GM18858 (cell line): Measurements from ENCODE around the gene TNFRSF1B.

ENCODE experiments used
- ATAC-seq: cut with Tn5 transposase; IDR thresholded peaks from one replicate; pipeline ENCODE4 v1.9.1; 2021; ENCODE audit not compliant: unreplicated experiment

Gene TNFRSF1B

DNA sequence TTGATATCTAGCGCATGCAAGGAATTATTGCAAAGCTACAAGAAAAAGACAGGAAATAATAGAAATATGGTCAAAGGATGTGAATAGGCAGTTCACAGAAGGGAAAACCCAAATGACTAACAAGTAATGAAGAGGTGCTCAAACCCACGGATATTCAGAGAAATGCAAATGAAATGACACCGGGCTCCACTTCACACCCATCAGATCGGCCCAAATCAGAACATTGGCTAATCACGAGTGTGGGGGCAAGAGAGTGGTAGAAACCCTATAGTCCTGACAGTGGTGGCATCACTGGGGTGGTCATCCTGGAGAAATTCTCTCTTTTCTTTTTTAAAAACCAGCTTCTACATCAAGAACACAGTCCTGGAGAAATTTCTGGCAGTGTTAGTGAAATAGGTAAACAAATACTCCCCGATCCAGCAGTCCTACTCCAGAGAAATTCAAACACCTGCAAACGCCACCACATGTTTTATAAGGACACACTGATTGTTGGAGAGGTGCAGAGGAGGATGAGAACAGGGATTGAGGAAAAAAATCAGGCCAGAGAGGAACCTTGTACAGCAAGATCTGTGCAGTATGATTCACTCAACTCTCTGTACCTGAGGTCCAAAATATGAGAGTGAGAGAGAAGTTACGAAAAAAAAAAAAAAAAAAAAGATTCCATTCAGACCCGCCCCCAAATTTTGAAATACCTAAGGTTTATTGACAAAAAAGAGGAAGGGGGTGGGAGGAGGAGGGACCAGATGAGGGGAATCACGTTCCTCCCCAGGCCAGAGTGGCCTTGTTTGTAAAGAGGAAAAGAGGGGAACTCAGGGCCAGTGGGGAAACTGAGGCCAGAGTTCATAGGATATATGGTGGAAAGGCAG is 9.2 kb upstream of the TNFRSF1B start:
- no peak for ATAC-seq

DNA sequence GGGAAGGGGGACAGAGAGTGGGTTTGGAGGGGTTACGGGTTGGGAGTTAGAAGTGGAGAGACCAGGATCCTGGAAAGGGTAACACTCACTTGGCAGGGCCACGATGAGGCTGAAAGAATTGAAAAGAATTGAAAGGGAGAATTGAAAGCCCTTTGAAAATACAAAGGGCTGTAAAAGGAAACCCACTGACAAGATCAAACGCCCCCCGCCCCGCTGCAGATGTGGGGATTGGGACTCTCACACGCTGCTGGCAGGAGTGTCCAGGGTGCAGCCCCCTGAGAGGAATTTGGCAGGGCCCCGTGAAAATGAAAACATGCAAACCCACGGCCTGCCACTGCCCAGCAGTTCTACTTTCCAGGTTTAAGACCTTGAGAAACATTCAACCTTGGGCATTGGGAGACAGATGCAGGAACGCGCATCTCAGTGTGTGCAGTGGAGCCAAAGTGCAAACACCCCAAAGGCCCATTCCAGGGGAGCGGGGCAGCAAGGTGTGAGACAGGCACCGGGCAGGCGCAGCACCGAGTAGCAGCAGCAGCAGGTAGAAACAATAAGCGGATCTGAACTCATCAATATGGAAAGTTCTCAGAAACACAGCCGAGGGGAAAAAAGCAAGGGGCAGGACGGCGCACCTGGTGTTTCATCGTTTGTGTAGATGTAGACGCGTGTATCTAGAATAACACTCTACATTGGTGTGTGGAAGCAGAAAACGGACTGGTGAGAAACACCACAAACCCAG is 8.3 kb upstream of the TNFRSF1B start:
- no peak for ATAC-seq

DNA sequence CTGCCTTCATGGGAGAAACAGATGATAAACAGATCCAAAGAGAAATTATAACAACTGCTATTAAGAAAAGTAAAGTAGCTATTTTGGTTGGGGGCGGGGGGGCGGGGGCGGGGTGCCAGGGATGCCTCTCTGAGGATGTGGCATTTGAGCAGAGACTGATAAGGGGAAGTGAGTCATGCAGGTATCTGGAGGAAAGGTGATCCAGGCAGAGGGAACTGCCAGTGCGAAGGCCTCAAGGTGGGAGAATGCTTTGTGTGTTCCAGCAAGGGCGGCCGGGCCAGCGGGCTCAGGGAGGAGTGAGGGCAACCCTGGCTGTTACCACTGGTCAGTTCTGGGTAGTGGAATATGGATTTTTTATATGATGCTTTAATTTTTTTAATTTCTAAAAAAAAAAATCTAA is 7.0 kb upstream of the TNFRSF1B start:
- ATAC-seq, result no peak

DNA sequence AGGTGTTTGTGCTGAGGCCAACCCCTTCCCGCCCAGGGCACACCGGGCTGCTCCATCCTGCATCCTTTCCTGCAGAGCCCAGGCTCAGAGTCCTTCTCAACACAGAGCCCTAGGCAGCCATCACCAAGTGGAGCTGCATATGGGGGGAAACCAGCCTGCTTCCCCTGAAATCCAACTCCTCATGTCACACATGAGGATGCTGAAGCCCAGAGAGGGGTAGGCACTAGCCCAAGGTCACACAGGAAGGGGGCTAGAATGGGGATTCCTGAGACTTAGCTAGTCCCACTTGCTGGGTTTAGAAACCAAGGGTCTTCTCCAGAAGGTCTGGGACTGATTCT is 5.5 kb upstream of the TNFRSF1B start:
- ATAC-seq, result no peak

DNA sequence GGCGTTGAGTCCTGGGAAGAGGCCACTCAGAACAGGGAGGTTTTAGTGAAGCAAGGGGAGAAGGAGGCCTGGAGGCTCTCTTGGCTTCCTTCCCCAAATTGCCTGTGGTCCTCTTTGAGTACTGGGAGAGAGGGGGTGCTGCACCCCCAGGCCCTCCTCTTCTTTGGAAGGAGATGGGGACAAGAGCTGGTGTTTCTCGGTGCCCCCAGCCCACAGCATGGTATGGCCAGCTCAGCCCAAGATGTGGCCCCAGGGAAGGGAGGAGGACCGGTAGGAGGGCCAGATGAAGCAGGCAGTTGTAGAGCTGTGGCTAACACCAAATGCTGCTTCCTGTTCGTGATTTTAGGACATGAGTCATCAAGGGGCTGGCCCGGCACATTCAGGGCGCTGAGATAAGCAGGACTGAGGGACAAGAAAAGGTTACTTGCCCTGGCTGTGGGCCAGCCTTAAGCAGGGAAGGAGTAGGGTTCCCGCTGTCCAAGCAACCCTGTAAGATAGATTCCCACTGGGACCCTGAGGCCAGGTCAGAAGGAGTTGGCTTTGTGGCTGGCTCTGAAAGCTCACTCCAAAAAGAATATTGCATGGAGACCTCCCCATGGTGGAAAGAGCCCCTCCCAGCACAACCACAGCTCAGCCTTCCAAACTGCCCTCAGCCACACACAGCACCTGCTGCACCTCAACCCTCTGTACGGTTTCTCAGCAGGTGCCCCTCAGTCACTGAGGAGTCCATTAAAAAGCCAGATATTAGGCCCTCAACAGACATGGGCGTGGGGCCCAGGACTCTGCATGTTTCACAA is 4.9 kb upstream of the TNFRSF1B start:
- ATAC-seq, result peak; percentile 60

DNA sequence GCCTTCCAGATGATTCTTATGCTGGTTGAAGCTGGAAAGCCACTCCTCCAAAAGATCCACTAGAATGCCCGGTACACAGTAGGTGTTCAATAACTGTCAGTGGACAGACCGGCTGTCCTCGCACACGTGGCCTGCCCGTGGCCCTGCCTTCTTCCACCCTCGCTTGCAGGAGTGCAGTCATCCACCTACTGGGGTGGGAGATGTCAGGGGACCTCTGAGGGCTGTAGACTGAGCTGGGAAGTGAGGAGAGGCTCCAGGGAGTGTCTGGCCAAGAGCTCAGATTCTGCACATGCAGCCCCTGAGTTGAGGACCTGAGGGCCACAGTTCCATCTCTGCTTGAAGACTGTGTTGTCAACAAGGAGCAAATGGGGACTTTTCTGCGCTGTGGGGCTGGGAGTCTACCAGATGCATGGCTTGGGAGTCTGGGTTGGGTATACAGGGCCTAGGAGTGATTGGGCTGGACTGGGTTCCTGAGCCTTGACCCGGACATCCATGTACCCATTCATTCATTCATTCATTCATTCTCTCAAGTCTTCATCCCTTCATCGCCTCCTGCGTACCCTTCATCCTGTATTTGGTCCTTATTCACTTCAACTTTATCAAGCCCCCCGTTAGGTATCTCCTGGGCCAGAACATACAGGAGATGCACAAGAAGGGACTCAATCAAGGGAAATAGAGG is 4.2 kb upstream of the TNFRSF1B start:
- ATAC-seq, result no peak

DNA sequence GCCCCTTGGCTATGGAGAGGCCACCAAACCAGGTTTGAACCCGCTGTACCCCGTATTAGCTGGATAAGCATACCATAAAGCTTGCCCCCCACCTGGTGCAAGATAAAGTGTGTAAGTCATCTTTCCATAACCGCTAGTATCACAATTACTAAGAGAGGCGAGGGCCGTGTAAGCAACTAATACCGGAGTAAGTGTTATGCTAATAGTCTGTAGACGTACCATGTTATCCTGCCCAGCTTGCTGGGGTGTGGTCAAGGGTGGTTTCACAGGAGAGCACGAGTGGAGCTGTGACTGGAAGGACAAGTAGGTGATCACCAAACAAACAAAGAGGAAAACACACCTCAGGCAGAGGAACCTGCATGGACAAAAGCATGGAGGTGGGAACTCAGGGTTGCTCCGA is 3.6 kb upstream of the TNFRSF1B start:
- no peak for ATAC-seq

DNA sequence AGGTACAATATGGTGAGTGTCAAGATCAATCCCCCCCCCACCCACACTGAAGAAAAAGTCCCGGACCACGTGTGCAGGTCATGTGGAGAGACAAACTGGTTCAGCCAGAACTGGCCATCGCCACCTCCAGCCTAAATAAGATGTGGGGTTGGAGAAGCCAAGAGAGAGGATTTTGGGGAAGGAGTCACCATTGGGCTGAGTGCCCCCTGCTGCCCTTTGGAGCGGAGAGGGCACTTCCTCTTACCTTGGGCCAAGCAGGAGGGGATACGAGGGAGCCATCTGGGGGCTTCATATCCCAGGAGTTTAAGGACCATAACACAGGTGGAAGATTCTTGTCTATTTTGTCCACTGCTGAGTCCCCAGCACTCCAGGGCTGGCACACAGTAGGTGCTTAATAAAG is 2.6 kb upstream of the TNFRSF1B start:
- ATAC-seq, result no peak

DNA sequence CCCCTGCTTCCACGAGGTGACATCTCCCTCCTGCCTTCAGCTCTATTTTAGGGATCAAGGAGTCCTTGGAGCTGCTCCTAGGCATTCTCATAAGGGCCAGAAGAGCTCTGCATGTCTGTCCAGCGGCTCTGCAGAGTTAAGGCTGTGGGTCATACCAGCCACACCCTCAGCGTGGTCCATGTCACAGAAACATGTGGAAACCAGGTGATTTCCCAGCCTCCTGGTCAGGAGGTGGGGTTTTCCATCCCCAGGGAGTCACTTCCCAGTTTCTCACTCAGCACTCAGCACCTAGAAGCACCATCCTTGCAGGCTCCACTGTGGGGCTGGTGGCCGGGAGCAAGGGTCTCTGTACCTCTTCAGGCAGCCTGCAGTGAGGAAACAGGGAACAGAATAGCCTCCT is 1.4 kb upstream of the TNFRSF1B start:
- no peak for ATAC-seq

DNA sequence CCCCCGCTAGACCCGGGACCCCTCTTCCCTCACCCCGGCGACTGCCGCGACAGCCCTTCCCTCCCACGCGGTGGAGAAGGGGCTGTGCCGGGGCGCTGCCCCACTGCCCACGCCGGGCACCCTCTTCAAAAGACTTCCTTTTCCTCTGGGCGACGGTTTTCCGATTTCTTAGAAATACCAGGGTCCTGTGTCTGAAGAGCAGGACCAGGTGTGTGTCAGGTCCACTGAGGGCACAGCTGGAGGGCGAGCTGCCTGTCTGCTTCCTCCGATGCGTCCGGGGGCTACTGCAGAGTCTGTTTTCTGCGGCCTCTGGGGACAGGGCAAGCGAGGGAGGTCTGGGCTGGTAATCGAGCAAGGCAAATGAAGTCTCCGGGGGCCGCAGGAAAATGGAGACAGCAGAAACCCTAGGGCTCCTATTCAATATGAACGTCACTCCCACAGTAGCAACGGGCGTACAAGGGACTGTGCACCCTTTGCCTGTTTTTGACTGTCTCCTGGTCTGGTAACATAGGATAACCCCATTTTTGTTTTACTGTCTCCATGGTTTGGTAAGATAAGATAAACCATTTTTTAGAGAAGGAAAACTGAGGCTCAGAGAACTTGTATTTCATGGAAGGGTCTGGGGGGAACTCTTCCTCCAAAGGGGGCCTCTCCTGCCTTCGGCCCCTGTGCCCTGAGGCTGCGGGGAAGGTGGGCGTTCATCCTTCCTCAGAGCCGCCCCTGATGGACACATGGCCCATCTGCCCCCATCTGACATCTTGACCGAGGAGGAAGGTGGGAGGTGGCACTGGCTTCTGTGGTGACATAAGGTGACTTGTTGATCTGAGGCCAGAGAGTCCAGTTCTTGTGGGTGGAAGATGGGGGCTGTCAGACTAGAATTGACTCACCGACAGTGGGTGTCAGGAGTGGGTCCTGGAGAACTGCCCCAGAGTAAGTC is 970 bp downstream of the TNFRSF1B start:
- ATAC-seq, result no peak

DNA sequence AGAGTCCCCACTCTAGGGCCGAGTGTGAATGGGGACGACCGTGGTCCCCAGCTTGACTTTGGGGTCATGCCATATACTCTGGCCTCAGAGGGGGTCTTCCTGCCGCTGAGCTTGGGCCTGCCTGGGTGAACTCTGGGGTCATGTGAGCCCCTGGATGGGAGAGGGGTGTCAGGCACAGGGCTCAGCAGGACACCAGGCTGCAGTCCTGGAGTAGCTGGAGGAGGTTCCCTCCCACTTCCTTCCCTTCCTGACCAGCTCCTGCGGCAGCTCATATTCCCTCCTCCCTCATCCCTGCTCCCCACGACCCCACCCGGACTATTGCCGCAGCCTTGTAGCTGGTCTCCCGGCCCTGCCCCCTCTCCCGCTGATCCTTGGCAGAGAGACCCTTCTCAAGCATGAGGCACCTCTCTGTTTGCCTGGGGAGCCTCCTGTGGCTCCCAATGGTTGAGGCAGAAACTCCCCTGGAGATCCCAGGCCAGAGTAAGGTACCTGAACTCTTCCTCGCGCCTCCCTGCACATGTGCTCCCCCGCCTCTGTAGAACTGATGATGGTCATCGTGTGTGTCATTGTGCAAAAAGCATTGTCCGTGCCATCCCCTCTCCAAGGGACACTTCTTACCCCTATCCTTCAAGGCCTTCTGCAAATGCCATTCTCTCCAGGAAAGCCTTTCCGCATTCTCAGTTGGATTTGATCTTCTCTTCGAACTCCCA is 1.8 kb downstream of the TNFRSF1B start:
- ATAC-seq, result no peak

DNA sequence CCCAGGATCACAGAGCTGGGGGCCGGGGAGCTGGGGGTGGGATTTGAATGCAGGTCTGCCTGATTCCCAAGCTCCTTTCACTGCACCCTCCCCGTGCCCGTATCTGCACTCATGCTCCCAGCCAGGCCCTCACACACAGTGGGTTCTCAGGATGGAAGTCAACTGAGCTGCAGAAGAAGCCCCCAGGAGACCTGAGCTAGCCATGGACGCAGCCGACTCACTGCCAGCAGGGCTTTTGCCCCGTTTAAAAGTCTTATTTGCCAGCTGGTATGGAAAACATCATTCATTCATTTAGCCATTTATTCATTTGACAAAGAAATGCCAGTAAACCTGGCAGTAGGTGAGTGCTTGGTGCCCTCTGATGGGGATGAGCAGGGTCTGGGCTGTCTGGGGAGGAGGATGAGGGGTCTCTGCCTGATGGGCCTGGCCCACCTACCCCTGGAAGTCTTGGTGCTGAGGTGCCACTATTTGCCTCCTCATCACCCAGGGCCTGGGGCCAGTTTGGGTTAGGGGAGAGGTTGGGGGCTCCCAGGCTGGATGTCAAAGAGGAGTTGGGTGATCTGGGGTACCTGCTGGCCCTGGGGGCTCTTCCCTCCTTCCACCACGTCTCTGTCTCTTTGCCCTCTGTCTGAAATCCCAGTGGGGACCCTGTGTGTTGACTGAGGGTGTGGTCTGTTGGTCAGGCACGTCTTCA is 2.8 kb downstream of the TNFRSF1B start:
- ATAC-seq, result no peak

DNA sequence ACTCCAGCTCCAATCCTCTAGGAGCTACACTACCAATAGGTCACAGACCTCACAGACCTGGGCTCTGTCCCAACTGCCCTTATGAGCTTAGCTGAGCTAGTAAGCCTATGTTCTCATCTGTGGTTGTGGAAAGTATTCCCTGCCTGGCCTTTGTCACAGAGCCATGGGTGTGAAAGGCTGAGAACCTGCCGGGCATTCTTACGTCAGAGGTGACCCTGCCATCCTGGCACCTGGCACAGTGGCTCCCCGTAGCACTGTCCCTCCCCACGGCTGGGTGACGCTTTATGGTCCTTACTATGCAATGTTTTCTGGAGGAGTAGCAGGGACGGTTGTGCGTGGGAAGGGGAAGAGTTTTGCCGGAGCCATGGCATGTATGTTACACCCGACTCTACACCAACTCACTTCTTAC is 3.5 kb downstream of the TNFRSF1B start:
- no peak for ATAC-seq

DNA sequence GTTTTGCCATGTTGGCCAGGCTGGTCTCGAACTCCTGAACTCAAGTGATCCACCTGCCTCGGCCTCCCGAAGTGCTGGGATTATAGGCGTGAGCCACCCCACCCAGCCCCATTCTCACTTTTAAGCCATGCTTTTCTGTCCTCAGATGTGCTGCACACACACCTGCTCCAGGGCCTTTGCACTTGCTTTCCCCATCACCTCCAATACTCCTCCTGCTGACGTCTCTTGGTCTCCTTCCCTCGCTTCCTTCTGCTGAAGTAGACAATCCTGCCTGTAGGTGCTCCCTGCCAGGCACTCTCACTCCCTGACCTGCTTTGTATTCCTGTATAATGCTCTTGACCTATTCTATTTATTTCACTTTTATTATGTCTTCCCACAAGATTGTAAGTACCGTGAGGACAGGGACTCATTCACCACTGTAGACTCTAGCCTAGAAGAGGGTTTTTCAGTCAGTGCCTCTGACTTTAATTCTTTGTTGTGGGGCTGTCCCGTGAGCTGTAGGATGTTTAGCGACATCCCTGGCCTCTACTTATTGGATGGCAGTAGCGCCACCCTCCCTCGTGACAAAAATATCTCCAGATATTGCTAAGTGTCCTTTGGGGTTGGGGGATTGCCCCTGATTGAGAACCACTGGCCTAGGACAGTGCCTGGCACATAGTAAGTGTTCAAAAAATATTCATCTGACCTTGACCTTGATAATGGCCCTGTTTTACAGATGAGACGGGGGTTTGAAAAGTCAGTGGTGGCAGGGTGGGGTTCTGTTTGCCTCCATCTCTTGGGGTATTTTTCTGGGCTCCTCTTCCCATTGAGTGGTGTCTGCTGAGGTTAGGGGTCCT is 4.6 kb downstream of the TNFRSF1B start:
- ATAC-seq, result no peak

DNA sequence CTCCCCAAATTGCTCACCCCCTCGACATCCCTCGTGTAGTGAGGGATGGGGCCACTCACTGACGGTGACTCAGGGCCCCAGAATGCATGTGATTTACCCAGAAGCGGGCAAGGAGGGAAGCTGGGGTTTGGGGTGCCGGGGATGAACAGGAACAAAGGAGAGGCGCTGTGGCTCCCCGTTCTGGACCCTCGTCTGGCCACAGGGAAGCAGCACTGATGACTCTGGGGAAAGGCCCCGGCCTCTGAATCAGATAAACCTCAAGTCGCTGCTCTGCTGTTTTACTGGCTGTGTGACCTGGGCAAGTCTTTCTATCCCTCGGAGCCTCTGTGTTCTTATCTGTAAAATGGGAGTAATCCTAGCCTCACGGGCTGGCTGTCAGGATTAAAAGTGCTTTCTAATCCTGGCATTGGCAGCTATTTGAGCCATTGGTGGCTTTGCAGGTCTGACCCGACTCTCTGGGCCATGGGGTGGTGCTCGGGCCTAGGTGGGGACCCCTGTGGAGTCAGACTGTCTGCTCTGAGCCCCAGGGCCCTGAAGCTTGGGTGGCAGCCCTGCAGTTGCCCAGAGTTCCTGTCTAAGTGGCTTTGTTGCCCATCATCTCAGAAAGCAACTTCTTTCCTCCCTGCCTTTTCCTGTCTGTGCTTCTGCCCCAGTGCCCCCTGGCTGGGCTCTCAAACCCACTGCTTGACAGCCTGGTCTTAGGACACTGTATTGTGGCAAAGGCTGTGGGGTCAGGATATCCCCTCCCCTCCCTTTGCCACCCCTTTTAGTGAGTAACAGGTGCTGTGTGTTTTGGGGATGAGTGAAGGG is 5.5 kb downstream of the TNFRSF1B start:
- no peak for ATAC-seq

DNA sequence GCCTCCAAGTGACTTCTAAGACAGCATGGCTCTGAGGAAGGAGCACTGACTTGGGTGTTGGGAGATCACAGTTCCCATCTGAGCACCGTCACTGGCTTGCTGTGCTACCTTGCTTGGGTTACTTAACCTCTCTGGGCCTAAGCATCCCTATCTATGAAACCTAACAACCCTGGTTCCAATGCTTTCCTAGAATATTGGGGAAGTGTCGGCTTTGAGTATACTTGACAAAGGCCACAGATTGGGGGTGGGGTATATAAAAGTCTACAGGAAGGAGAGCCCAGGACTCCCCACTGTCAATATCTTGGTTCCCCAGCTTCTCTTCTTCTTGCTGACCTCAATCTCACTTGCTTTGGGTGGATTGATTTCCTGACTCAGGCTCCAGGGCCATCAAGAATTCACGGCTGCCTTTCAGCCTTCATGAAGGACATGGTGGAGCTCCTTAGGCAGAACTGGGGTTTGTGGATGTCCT is 6.3 kb downstream of the TNFRSF1B start:
- no peak for ATAC-seq

DNA sequence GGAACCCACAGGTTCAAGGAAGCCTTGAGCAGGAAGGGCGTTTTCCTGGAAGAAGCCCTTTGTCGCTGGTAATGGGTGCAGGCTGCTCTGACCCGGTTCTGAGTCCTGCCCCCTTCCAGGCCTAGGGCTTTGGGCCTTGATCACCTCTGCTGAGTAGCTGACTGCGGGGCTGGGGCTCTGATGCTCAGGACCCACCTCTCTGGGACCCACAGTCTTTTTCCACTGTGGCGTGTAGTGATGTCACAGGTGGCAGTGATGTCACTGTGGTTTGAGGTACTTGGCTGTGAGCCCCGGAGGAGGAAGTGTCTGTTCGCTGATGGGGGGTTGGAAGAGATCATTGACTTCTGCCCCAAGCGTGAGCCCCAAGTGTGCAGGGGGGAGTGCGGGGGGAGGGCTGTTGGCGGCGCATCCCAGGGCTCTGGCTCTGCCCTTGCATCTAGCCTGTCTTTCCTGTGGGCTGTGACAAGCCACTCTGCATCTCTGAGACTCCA is 6.9 kb downstream of the TNFRSF1B start:
- no peak for ATAC-seq
